NCI-H1092 treated with DMSO at 0.1 percent for 48 hours (cell line): ENCODE measurements around the gene PHEX.

Experiments
- DNase-seq: peaks from one replicate; lab custom pipeline; 2025; lab: John Stamatoyannopoulos, UW

PHEX gene

GRCh38 chrX:22041907-22042530 is 9.9 kb downstream of the PHEX start:
- peak; percentile 71 for DNase-seq

- no peak for DNase-seq
Observed at GRCh38 chrX:22043872-22044271, 11.7 kb downstream of the PHEX start.

GRCh38 chrX:22047468-22047867 is 15.3 kb downstream of the PHEX start:
- DNase-seq, result no peak

- no peak for DNase-seq
Observed at GRCh38 chrX:22053481-22053880, 21.4 kb downstream of the PHEX start.

- no peak for DNase-seq
Observed at GRCh38 chrX:22056235-22056634, 24.1 kb downstream of the PHEX start.

DNA sequence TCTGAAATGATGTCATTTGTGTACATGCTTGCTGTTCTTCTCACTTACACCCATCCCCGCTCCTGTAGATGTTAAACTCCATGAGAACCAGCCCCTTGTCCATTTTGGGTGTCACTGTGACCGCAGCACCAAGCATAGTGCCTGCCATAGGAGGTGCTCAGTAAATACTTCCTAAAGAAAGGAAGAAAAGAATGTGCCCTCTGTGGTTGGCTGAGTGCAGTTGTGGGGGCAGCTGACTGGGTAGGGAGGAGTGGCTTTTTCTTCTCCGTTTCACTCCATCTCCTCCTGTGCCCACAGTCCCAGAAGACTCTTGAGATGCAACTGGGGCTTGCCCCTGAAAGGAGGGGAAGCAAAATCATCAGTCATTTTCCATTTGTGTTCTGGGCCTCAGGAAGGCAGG is 25.5 kb downstream of the PHEX start:
- no peak for DNase-seq

GRCh38 chrX:22059775-22060174 is 27.6 kb downstream of the PHEX start:
- no peak for DNase-seq

DNA sequence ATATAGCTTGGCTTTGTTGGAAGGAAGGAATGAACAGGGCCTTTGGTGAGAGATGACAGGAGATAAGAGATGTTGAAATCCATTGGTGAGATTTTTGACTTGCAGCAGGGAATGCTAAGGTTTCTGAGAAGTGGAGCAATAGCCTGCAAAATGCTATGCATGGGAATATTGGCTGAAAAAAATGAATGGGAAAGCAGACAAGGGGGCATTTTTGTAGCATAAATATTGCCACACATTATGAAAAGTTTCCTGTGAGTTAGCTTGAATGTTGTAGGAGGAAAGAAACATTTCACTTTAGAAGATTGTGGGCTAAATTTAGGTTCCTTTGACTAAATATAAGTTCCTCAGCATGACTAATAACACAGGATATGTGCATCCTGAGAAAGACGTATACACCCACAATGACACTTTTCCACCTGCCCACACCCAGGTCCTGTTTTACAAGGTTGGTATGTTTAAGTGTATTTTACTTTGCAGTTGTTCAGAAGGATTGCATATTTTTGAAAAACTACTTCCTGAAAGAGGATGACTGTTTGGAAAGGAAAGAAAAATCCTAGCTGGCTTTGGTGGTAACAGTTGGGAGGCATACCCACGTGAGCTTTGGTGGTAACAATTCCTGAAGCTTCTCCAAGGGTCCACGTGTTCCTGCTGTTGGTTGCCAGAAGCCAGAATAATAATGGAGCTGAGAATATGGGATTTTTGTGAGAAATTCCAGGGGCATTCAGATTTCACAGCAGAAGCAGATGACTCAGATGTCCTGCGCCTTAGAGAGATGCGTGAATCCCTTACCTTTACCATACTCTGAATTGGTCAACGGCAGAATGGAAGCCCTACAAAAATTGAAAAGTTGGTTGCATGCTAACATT is 28.5 kb downstream of the PHEX start:
- no peak for DNase-seq

- DNase-seq, result no peak
Observed at GRCh38 chrX:22063284-22063683, 31.2 kb downstream of the PHEX start.

- DNase-seq, result no peak
Observed at GRCh38 chrX:22069586-22069985, 37.5 kb downstream of the PHEX start.

- DNase-seq, result no peak
Observed at GRCh38 chrX:22073928-22074327, 41.8 kb downstream of the PHEX start.

DNA sequence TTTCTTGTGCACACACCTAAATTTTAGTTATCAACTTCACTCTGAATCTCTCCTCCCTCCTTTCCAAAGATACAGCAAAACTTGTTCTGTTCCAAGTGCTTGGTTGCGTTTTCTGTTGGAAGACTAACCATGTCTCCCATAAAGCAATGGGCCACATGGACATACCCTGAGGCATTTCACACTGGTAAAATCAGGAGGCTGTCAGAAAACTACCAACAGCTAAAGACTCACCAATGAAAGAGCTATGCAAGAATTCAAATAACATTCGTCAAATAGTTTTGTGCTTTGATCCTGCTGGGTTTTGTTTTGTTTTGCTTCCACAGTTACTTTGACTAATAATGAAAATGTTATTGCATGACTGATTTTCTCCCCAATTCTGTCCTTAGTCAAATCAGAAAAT is 46.0 kb downstream of the PHEX start:
- no peak for DNase-seq

DNA sequence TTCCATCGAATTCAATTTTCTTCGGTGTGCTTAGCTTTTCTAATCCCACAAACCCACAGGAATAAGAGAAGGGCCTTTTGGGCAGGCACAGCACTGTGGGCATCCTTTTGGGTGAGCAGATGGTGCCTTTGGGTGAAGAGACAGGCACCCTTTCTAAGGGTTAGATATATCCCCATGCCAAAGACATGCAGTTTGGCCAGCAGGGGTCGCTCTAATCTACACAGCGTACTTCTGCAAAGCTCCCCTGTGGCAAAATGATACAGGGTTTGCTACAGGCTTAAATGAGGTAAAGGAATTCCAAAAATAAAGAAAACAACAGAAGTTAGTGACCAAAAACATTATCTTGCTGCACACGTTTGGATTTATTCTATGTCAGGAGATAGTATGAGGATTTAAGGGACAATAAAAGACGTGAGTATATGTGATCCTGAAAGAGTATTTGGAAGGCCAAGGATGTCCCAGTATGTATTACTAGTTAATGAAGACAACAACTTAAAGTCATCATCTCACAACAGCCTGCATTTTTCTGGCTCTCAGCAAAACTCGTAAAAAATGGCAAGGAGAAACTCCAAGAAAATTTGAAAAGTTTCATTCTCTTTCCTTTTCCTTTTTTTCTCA is 49.5 kb downstream of the PHEX start:
- no peak for DNase-seq

- DNase-seq, result no peak
Observed at GRCh38 chrX:22086003-22086402, 53.9 kb downstream of the PHEX start.

GRCh38 chrX:22087011-22087557 is 55.0 kb downstream of the PHEX start:
- no peak for DNase-seq

DNA sequence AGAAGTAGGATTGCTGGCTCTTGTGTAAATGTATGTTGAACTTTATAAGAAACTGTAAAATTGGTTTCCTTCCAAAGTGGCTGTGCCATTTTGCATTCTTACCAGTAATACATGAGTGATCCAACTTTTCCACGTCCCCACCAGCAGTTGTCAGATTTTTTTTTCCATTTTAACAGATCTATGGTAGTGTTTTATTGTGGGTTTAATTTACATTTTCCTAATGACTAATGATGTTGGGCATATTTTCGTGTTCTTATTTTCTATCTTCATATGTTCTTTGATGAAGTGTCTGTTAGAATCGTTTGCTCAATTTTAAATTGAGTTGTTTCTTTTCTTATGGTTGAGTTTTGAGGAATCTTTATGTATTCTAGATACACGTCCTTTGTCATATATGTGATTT is 56.2 kb downstream of the PHEX start:
- DNase-seq, result no peak

GRCh38 chrX:22090181-22090580 is 58.1 kb downstream of the PHEX start:
- DNase-seq, result no peak

- no peak for DNase-seq
Observed at GRCh38 chrX:22093550-22093949, 61.4 kb downstream of the PHEX start.

GRCh38 chrX:22095286-22095685 is 63.2 kb downstream of the PHEX start:
- no peak for DNase-seq

- DNase-seq, result no peak
Observed at GRCh38 chrX:22095856-22096255, 63.7 kb downstream of the PHEX start.

DNA sequence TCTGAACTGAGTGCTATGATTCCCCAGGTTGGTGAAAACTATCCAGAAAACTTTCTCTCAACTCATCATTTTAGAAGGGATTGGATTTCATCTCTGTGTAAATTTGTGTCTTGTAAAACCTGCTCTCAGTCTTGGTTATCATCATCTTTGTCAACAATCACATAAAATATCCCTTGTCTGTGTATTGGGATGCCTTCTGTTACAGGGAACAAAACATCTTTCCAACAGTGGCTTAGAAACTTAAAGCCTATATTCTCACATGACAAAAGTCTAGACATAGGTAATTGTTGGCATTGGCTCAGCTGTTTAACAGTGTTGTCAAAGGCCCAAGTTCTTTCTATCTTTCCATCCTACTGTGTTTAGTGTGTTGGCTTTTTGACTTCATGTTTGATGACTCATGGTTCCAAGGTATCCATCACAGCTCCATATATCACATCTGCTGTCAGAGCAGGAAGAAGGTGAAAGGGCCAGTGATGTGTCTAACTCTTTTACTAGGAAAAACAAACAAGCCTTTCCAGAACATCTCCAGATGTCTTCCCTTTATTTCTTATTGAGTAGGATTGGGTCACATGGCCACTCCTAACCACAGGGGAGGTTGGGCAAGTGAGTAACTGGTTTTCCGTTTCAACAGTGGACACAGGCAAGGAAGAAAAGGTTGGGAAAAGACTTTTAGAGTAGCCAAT is 65.0 kb downstream of the PHEX start:
- no peak for DNase-seq

- DNase-seq, result no peak
Observed at GRCh38 chrX:22105231-22105630, 73.1 kb downstream of the PHEX start.
